GM19240 (cell line): ENCODE measurements around the gene RAPGEF5.

ENCODE experiments used
- DNase-seq: peaks from one replicate; pipeline ENCODE4 v3.0.0; 2011; ENCODE audit warnings: low spot score; ENCODE audit not compliant: insufficient read length

RAPGEF5 gene

GRCh38 chr7:22317632-22318031 is 39.3 kb downstream of the RAPGEF5 start:
- no peak for DNase-seq

DNA sequence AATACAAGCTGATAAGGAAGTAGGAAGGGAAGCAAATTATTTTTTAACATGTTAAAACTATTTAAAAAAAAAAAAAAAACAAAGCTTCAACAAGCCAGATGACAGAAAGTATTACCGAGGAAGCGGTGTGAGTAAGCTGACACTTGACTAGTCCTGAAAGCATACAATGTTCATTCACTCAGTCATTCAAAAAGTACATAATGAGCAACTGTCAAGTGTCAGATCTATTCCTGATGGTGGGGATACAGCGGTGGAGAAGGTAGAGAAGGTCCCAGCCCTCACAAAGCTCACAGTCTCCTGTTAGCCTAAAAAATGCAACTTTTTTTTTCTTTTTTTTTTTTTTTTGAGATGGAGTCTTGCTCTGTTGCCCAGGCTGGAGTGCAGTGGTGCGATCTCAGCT is 40.0 kb downstream of the RAPGEF5 start:
- no peak for DNase-seq

DNA sequence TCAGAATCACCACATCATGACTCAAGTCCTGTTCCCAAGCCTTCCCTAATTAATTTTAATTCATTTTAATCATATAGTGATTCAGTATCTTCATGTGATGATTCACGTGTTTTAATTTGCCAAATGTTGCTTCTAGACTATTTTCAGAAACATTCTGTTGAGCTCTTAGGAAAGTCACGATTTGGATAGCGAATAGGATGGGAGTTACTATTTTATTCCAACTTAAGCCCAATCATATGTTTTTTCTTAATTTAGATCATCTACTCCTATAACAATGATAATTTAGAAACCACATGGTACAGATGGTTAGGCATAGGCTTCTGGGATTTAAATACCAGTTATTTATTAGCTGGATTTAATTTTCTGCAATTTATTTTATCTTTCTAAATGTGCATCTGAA is 49.1 kb downstream of the RAPGEF5 start:
- no peak for DNase-seq

DNA sequence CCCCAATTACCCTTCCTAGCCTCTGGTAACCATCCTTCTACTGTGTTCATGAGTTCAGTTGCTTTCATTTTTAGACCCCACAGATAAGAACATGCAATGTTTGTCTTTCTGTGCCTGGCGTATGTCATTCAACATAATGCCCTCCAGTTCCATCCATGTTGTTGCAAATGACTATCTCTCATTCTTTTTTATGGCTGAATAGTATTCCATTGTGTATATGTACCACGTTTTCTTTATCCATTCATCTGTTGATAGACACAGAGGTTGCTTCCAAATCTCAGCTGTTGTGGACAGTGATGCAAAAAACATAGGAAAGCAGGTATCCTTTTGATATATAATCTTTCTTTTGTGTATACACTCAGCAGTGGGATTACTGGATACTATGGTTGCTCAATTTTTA is 51.2 kb downstream of the RAPGEF5 start:
- no peak for DNase-seq

DNA sequence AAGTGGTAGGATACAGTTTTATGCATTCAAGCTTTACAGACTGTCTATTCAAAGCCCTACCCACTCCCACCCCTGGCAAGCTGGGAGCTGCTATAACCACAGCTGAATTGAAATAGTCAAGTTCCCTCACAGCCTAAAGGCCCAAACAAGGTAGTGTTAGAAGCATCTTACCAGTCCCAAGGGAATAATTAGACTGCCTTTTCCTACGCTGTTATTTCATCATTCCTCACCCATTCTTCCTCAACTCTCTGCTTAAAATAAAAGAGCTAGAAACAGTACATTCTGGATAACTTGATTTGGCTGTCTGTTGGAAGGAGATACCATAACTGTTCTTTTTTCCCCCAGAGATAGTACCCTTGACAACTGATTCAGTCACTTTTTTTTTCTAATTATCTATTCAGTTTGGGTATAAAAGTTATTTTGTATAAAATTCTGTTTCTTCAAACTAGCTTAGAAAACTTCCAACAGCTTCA is 54.0 kb downstream of the RAPGEF5 start:
- no peak for DNase-seq

DNA sequence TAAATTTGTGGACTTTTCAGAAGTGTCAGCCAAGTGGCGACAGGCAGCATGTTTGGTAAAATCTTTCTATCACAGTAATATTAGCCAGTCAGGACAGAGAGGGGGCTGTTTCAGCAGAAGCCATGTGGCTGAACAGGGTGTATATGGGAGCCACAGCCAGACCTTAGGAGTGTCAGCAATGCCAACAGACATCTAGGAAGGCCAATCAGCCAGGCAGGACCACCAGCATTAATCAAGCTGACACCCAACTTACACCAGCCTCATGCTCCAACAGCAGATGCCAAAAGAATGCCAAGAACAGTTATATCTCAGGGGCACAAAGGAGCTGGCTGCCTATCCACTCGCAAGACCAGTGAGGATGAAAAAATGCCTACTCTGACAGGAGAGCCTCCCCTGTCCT is 54.8 kb downstream of the RAPGEF5 start:
- DNase-seq: no peak

- DNase-seq: no peak
Measured at GRCh38 chr7:22301790-22302189, 55.2 kb downstream of the RAPGEF5 start.

DNA sequence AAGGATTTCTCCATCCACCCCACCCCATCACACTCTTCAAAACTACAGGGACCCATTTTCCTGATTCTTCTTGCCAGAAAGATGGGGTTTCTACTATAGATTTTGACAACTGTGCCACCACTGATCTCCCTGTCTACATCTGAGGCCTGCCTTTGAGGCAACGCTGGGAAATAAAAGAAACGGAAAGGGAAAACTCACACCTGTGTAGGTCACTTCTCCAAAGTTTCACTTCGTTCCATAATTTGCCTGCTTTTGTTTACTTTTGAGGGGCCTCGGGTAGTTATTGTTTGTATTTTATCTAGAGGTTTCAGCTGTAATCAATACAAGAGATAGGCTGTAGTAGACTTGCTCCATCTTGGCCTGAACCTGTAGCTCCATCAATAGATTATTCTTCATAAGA is 56.1 kb downstream of the RAPGEF5 start:
- DNase-seq: no peak

- no peak for DNase-seq
Measured at GRCh38 chr7:22296916-22297315, 60.0 kb downstream of the RAPGEF5 start.

DNA sequence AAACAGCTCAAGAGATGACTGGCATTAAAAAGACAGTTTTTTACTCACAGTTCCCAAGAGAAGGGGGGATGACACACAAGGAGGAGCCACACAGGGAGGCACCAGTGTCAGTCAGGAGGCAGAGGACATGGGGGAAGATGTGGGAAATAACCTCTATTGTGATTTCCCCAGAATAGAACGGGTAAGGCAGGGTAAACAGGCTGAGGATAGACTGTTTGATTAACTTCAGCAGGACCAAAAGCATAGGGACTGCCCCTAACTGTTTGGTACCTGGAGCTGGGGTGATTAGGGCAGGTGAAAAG is 60.7 kb downstream of the RAPGEF5 start:
- DNase-seq: no peak

- no peak for DNase-seq
Measured at GRCh38 chr7:22295402-22296264, 61.3 kb downstream of the RAPGEF5 start.

- DNase-seq: no peak
Measured at GRCh38 chr7:22292531-22292930, 64.4 kb downstream of the RAPGEF5 start.

DNA sequence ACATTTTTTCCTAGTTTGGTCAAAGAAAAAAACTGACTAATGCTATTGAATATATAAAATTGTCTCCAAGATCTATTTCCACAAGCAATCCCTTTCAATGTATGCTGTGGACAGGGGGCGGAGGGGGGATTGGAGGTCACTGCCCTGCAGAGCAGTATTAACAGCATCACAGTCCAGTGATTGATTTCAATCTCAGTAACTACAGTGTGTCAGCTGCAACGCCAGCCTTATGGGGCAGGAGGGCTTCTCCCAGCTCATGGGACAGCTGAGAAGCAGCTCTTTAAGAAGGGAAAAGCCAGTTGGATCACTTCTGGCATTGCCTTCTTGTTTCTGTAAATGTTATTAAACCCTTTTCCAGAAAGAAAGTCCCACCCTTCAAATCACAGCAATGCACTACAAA is 65.0 kb downstream of the RAPGEF5 start:
- DNase-seq: no peak

DNA sequence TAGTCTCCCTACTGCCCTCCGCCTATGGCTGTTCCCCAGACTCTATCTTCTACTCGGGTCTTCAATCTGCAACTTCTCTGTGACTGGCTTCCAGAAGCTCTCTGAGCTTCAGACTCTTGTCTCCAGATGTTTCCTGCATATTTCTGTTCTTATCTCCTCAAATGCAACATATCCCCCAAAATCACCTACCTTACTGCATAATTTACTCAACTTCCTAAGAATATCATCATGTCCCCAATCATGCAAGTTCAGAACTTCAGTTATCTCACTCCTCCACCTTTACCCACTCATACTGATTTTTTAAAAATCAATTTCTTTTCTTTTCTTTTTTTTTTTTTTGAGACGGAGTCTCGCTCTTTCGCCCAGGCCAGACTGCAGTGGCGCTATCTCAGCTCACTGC is 68.8 kb downstream of the RAPGEF5 start:
- DNase-seq: no peak

DNA sequence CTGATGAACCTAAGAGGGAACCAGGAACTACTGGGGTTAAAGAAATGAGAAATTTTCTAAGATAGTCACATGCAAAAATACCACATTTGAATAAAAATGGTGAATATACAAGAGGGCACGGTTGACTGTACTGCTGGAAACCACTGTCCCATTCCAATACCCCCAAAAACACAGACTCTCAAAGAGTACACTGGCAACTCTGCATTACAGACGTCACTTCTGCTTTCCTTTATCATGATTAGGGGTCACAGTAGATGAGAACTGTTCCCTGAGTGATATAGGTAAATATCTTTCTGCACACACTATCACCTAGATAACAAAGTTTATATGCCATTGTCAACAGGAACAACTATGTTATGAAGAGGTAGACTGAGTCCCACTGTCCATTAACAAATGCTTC is 69.5 kb downstream of the RAPGEF5 start:
- DNase-seq: no peak

DNA sequence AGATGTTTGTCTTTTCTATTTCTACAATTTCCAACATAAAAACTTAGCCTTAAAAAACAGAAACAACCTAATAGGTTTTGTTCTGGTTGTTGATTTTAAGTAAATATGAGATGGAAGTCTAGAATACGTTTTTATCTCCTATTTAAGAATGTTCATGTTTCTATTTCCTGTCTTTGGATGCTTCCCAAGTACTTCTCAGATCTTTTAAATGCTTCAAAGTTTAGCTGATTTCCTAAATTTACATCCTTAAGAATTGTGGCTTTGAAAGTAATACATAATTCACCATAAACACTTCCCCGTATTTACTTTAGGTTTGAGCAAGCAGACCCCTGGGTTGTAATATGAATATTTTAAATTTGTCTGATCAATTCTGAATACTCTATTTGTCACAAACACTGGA is 70.5 kb downstream of the RAPGEF5 start:
- no peak for DNase-seq

GRCh38 chr7:22281481-22281880 is 75.5 kb downstream of the RAPGEF5 start:
- no peak for DNase-seq

GRCh38 chr7:22280031-22280430 is 76.9 kb downstream of the RAPGEF5 start:
- DNase-seq: no peak

- DNase-seq: no peak
Measured at GRCh38 chr7:22278660-22279059, 78.3 kb downstream of the RAPGEF5 start.

DNA sequence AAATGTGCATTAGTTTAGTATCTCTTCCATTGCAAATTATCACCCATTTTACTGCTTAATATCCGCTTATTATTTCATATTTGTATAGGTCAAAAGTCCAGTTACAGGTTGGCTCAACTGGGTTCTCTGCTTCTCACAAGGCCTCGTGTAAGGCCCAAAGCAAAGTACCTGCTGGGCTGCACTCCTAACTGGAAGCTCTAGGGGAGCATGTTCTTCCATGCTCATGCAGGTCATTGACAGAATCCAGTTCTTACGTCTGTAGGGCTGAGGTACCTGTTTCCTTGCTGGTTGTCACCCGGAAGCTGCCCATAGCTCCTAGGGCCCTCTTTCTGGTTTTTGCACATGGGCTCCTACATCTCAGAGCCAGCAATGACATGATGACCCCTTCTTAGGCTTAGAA is 79.6 kb downstream of the RAPGEF5 start:
- no peak for DNase-seq

- no peak for DNase-seq
Measured at GRCh38 chr7:22275661-22276060, 81.3 kb downstream of the RAPGEF5 start.

DNA sequence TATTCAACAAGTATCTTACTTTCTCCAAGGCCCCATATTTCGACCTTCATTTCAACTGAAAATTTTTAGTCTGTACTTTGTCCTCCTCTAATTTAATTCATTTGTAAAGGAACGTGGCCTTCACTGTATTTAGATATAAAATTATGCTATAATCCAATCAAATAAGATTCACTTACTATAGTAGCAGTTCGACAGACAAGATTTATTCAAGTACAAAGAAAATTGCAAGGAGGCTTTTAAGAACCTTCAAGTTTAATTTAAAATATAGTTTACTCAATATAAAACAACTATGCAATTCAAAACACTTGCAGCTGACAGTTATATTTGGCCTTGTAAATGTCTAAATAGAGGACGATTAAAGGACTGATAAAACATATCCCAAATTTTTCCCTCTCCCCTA is 85.6 kb downstream of the RAPGEF5 start:
- DNase-seq: no peak

- no peak for DNase-seq
Measured at GRCh38 chr7:22270371-22270770, 86.6 kb downstream of the RAPGEF5 start.

- no peak for DNase-seq
Measured at GRCh38 chr7:22269963-22270362, 87.0 kb downstream of the RAPGEF5 start.
